Heart left ventricle (tissue), 16 donors: ENCODE data around the gene ERN1. TPM values are rescaled to one million over a fixed set of nuclear protein-coding genes. Genes with fewer than 3 reads are reported as not detected.
A peak's percentile ranks its signal among the peaks of the same experiment; 100 is the strongest.
"Not testable (repeated sequence)": the region's sequence is repeated elsewhere in the genome, so short reads cannot be mapped to it uniquely, and the experiment has no call there.

ENCODE experiments used
- ATAC-seq, 4 donors: fragments of 200-7000 bp; cut with Tn5 transposase; one replicate each; pipeline ENCODE4 v1.9.1; 2020 to 2022; ENCODE audit warnings: moderate library complexity in 4 of 4, mild to moderate bottlenecking in 3 of 4, moderate number of reproducible peaks in 1 of 4
- DNase-seq, 5 donors: peaks; one replicate each; pipeline ENCODE4 v3.0.0-alpha.2; 2020
- H3K27ac ChIP-seq, 12 donors: fragments of 200-600 bp; sonication (generic) in 4 of 12; one replicate each; pipeline versions ENCODE4 v1.5.0 to v1.8.0; 2016 to 2022; ENCODE audit warnings: mild to moderate bottlenecking in 2 of 12
- H3K27me3 ChIP-seq, 9 donors: fragments of 200-600 bp; sonication (generic) in 2 of 9; one replicate each; pipeline versions ENCODE4 v1.5.1 to v1.8.0; 2016 to 2022; ENCODE audit warnings: mild to moderate bottlenecking in 3 of 9
- H3K36me3 ChIP-seq, 9 donors: fragments of 200-600 bp; sonication (generic) in 2 of 9; one replicate each; pipeline versions ENCODE4 v1.5.0 to v1.8.0; 2018 to 2022; ENCODE audit warnings: mild to moderate bottlenecking in 2 of 9
- H3K4me1 ChIP-seq, 12 donors: fragments of 200-600 bp; sonication (generic) in 4 of 12; one replicate each; pipeline versions ENCODE4 v1.5.0 to v1.8.0; 2016 to 2022; ENCODE audit warnings: mild to moderate bottlenecking in 3 of 12
- H3K4me3 ChIP-seq, 12 donors: fragments of 200-600 bp; sonication (generic) in 4 of 12; one replicate each; pipeline versions ENCODE4 v1.5.0 to v1.8.0; 2017 to 2022; ENCODE audit warnings: mild to moderate bottlenecking in 9 of 12, moderate library complexity in 4 of 12
- H3K9me3 ChIP-seq, 12 donors: fragments of 200-600 bp; sonication (generic) in 4 of 12; one replicate each; pipeline versions ENCODE4 v1.5.0 to v1.8.0; 2016 to 2022; ENCODE audit warnings: mild to moderate bottlenecking in 1 of 12
- POLR2A ChIP-seq, 2 donors: fragments of 450-650 bp; IDR thresholded peaks; one replicate each; pipeline ENCODE4 v1.6.1; 2017; ENCODE audit warnings: antibody characterized with exemption in 2 of 2, mild to moderate bottlenecking in 2 of 2, moderate library complexity in 2 of 2
- WGBS, 4 donors: extraction: QIAGEN DNeasy Blood & Tissue Kit in 2 of 4; methylation state at CpG; one replicate each; pipeline versions ENCODE4 v1.1.5 to v1.1.7; 2013 to 2018; 5-methylcytosine and 5-hydroxymethylcytosine counted together
- intact Hi-C, 10 donors: fragments of 100-400 bp; cut with DNase I; formaldehyde crosslinking; loops; one replicate each; pipeline versions ENCODE4 v1.11.1 to v1.14.2; 2022
- polyA plus RNA-seq, 2 donors: library from polyadenylated mRNA; stranded (reverse); fragments of 200-250 nt; gene quantifications; one replicate each; pipeline ENCODE4 v1.2.3, GENCODE V29; 2013
- total RNA-seq, 9 donors: library from RNA; depleted of rRNA in 2 of 9; stranded (reverse); fragments of >200 nt in 2 of 9; fragmentation: NEBNext Ultra II Directional in 3 of 9; extraction: Animal tissue kit (Norgen Biotek cat#: 25700) in 3 of 9; gene quantifications; one replicate each; pipeline versions ENCODE4 v1.1.0 to v1.2.4, GENCODE V29; 2016 to 2023
- TF ChIP-seq, protein P1 (sequence below), 12 donors: fragments of 200-600 bp; sonication (generic) in 4 of 12; IDR thresholded peaks; one replicate each; pipeline versions ENCODE4 v1.5.0 to v1.8.0; 2018 to 2022; ENCODE audit warnings: antibody characterized with exemption in 12 of 12, mild to moderate bottlenecking in 5 of 12
- donor health status: ischemic (EF 13 %, LVEDD 7.1; RV severe dilation, severe dysfunction).
- donor health status: healthy with polysubstance abuse.
- donor health status: DM: no; HTN: yes; CAD: no.
- donor health status: DM: no; HTN: no; CAD: no.
- donor health status: ischemic (EF 25% LVEDD 6.9; RV normal size, moderate dysfunction).
- donor health status: ischemic (EF 25% LVEDD 5.7; RV mildly dilated, moderate dysfunction).
- donor health status: healthy.
- donor health status: DM: yes; HTN: yes; CAD: no.
- donor health status: ischemic (EF 35%, LVEDD 5.7; RV mildly dilated, moderate dysfunction).
- donor health status: nonischemic (EF 11% LVEDD 7.7; RV severe dilation, severe dysfunction).
- donor health status: DM: yes; HTN: yes; CAD: no.
- donor health status: PGD.
- donor health status: ischemic (EF 29% LVEDD 5.4; RV normal size, mild dysfunction).
- donor health status: nonischemic (EF 23%, LVEDD 6.1; RV moderate dilation, normal function).

Gene ERN1
- total and polyA plus RNA-seq, 11 donors: 1.5 to 18.7 (median 7.4) TPM

DNA sequence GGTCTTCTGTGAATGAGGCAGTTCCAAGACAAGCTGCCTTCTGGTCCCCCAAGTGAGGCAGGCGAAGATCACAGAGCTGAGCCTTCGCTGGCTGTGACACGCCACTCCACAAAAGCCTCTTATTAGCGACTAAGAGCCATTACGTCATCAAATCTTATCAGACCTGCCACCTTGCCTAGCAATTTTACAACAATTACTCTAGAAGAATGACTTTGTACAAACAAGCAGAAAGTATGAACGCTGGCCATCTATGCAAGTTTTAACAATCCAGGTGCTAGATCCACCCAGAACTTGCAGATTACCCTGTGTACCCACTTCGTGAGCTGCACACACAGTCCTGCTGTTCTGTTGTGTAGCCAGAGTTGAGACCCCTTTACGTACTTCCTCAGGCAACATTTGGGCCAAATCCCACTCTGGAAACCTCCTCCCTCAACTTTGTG, 105.7 kb downstream of the ERN1 start:
- Histone ChIP-seq H3K4me3 (no peak overlapping the region), H3K27me3 (no peaks in the 10 kb centered on the region), H3K36me3 (no peaks in the 10 kb centered on the region), H3K27ac (peak overlapping the region in 8 of 12 donors; percentile 38 to 93 (median 57)), H3K9me3 (no peaks in the 10 kb centered on the region), H3K4me1 (peaks cover 0 to 44% (median 8%) of the 10 kb centered on the region in 12 donors)
- no peak for TF ChIP-seq POLR2A (IDR thresholded peaks at IDR 0.05)
- TF ChIP-seq, protein P1, sequence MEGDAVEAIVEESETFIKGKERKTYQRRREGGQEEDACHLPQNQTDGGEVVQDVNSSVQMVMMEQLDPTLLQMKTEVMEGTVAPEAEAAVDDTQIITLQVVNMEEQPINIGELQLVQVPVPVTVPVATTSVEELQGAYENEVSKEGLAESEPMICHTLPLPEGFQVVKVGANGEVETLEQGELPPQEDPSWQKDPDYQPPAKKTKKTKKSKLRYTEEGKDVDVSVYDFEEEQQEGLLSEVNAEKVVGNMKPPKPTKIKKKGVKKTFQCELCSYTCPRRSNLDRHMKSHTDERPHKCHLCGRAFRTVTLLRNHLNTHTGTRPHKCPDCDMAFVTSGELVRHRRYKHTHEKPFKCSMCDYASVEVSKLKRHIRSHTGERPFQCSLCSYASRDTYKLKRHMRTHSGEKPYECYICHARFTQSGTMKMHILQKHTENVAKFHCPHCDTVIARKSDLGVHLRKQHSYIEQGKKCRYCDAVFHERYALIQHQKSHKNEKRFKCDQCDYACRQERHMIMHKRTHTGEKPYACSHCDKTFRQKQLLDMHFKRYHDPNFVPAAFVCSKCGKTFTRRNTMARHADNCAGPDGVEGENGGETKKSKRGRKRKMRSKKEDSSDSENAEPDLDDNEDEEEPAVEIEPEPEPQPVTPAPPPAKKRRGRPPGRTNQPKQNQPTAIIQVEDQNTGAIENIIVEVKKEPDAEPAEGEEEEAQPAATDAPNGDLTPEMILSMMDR (IDR thresholded peaks at IDR 0.05): no peak
- 77 to 78% (median 78%) methylated on average over 8 of the region's 8 CpGs for WGBS, 4 donors
- peak in 1 of 5 donors; percentile 14 for DNase-seq
- intact Hi-C loops: loop anchor here in 4 of 10 donors (2.0 to 10.0 kb wide), 3 partner anchors 105 to 259 kb away; partner anchors contain the start of gene GH1 (in 3 of the 4)
- ATAC-seq: peak in 1 of 4 donors; percentile 13

- H3K4me1 ChIP-seq: peaks cover 0 to 60% (median 8%) of the 10 kb centered on the region in 12 donors
- no peak for ATAC-seq
- WGBS, 4 donors: 85 to 90% (median 88%) methylated on average over 5 of the region's 5 CpGs
- H3K4me3 ChIP-seq: no peak overlapping the region
- H3K9me3 ChIP-seq: no peaks in the 10 kb centered on the region
- intact Hi-C loops: loop anchor here in 1 of 10 donors (10.0 kb wide), 1 partner anchor 252 kb away; no protein-coding TSS in a partner anchor
- no peak for TF ChIP-seq POLR2A (IDR thresholded peaks at IDR 0.05)
- TF ChIP-seq, protein P1 (IDR thresholded peaks at IDR 0.05): no peak
- no peaks in the 10 kb centered on the region for H3K36me3 ChIP-seq
- no peak for DNase-seq
- H3K27me3 ChIP-seq: no peaks in the 10 kb centered on the region
- H3K27ac ChIP-seq: peak overlapping the region in 6 of 12 donors; percentile 12 to 93 (median 56)
Measured at GRCh38 chr17:64022611-64023063, 107.3 kb downstream of the ERN1 start.

- ATAC-seq (peak; percentile 86 to 95 (median 88)), DNase-seq (peak in 4 of 5 donors; percentile 73 to 83 (median 79))
- WGBS, 4 donors: 18 to 20% (median 18%) methylated on average over 23 of the region's 23 CpGs
- H3K36me3 ChIP-seq: no peaks in the 10 kb centered on the region
- intact Hi-C loops: loop anchor here in 2 of 10 donors (2.0 to 10.0 kb wide), 2 partner anchors 13 to 255 kb away; no protein-coding TSS in a partner anchor
- TF ChIP-seq, protein P1 (IDR thresholded peaks at IDR 0.05): peak in 1 of 12 donors; percentile 5
- peak in 1 of 2 donors; percentile 56 for TF ChIP-seq POLR2A (IDR thresholded peaks at IDR 0.05)
- peak within 1 kb of the TSS; percentile 25 to 71 (median 58) for H3K4me3 ChIP-seq
- H3K27me3 ChIP-seq: no peaks in the 10 kb centered on the region
- peak within 1 kb of the TSS; percentile 68 to 96 (median 86) for H3K27ac ChIP-seq
- peaks cover 0 to 72% (median 10%) of the 10 kb centered on the region in 12 donors for H3K4me1 ChIP-seq
- no peaks in the 10 kb centered on the region for H3K9me3 ChIP-seq
Measured at GRCh38 chr17:64020056-64020766, 109.7 kb downstream of the ERN1 start, which contains the start of gene ICAM2. Gene ICAM2, minus strand, starts transcription at chr17:64020633. Its CDS starts 13,942 bp downstream, at chr17:64006691.

DNA sequence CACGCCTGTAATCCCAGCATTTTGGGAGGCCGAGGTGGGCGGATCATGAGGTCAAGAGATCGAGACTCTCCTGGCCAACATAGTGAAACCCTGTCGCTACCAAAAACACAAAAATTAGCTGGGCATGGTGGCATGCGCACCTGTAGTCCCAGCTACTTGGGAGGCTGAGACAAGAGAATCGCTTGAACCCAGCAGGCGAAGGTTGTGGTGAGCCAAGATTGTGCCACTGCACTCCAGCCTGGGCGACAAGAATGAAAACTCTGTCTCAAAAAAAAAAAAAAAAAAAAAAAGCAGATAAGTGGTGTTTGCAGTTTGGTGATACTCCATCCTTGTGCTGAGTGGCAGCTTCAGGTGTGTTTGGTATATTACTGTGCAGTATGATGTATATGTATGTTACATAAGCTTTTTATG, 110.4 kb downstream of the ERN1 start:
- H3K4me3 ChIP-seq: peak overlapping the region in 11 of 12 donors; percentile 41 to 71 (median 58)
- H3K27me3 ChIP-seq, intact Hi-C loops, DNase-seq, H3K9me3 ChIP-seq, ATAC-seq, H3K36me3 ChIP-seq: not testable (repeated sequence)
- H3K4me1 ChIP-seq: peaks cover 0 to 72% (median 15%) of the 10 kb centered on the region in 12 donors
- peak overlapping the region; percentile 68 to 96 (median 86) for H3K27ac ChIP-seq
- WGBS, 4 donors: 70 to 81% (median 75%) methylated on average over 9 of the region's 9 CpGs
